ENCODE data around the gene PPIE. TPM values are rescaled to one million over a fixed set of nuclear protein-coding genes. Genes with fewer than 3 reads are reported as not detected.
"Not testable (repeated sequence)": the region's sequence is repeated elsewhere in the genome, so short reads cannot be mapped to it uniquely, and the experiment has no call there.

PPIE gene
- total RNA-seq, 1 donor from 2014 or later = 23.6 TPM

DNA sequence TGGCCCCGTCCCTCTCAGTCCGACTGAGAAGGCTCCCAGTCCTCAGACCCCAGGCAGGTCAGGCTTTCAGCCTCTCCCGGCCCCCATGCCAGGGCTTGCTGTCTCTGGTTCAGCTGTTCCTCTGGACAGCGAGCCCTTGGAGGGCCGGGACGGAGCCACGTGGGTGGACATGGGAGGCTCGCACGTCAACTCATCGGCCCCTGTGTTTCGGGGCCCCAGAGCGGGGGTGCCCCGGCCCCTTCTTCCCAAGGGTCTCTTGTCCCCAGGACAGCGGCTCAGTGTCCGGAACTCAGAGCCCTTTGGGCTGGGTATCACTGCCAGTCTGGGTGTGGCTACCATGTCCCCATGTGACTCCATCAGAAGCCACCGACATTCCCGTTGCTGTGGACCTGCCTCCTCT, 39.2 kb downstream of the PPIE start:
- DNase-seq = not testable (repeated sequence)

DNA sequence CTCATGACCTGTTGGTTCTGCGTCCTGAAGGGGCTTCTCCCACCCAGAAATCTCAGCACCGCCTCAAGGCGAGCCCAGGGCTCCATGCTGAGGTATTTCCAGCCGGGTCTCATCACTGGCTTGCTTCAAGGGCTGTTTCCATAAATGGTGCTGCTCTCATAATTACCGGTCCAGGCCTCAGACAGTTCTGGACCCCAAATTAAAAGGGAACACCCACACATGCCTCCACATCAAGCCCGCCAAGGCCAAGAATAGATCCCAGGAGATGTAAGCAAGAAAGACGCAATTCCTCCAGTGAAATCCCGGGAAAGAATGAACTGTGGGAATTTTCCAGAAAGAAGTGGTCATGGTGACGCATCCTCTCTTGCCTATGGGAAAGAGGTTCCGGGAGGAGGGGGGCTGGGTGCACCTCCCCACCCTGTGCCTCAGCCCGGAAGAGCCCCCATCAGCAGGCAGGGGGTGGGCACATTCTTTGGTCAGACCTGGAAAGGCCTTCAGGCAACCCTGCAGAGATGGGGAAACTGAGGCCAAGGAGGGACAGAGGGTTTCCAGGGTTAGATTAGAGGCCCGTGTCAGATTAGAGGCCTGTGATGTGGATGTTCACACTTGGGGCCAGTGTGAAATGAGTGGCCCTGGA, 39.9 kb downstream of the PPIE start:
- DNase-seq = not testable (repeated sequence)

DNA sequence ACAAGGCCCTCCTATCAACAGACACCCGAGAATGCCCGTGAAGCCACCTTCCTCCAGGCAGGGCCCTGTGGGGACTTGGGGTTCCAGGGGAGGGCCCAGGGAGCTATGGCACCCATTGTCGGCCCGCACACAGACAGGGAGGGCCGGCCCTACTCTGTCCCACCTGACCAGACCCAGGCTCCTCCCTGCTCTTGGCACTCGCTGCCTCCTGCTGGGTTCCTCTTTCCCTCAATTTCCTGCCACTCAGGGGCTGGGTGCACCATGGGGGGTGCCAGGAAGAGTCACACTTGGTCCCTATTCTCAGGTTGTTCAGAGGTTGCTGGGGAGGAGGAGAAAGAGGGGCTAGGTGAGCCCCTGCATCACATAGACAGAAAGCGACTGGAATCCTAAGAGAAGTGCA, 40.5 kb downstream of the PPIE start:
- no peak for DNase-seq

DNA sequence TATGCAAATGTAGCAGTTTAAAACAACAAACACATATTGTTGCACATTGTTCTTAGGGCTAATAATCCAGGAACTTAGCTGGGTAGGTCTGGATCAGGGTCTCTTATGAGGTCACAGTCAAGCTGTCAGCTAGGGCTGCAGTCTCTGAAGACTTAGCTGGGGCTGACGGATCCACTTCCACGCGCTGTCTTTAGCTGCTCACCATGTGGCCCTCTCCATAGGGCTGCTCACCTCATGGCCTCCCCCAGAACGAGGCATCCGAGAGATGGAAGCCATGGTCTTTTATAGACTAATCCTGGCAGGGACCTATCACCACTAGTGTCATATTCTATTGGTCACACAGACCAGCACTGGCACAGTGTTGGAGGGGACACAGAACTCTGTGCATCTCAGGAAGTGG, 41.1 kb downstream of the PPIE start:
- no peak for DNase-seq

DNA sequence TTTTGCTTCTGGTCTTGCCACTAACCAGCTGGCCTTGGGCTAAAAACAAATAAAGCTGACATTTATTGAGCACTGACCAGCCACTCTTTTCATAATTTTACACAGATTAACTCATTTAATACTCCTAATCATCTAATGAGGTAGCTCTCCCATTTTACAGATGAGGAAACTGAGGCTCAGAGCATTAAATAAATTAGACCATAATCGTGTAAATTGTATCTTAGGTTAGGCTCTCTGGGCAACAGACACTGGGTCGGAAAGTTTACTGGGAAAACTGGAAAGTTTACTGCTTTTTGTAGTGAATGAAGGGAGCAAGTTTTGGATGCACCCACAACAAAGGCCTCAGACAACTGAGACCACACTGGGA, 42.6 kb downstream of the PPIE start:
- no peak for DNase-seq

DNA sequence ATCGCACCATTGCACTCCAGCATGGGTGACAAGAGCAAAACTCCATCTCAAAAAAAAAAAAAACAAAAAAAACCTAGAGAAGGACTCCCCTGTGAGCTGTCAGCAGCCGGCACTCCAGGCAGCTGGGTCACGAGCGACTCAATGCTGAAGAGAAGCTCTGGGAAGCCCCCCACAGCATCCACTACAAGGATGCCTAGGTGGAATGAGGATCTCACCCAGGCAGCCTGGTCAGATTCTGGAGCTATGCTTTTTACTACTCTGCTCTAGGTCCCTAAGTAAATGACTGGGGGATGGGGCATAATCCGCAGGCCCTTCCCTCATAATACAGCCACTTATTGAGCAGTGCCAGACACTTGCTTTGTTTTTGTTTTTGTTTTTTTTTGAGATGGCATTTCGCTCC, 43.4 kb downstream of the PPIE start:
- DNase-seq = no peak

DNA sequence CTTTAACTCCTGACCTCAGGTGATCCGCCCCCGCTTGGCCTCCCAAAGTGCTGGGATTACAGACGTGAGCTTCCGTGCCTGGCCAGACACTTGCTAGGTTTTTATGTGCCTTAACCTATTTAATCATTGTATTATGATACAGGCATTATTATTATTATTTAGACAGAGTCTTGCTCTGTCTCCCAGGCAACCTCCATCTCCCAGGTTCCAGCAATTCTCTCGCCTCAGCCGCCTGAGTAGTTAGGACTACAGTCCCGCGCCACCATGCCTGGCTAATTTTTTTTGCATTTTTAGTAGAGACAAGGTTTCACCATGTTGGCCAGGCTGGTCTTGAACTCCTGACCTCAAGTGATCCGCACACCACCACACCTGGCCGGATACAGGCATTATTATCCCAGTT, 44.0 kb downstream of the PPIE start:
- not testable (repeated sequence) for DNase-seq

DNA sequence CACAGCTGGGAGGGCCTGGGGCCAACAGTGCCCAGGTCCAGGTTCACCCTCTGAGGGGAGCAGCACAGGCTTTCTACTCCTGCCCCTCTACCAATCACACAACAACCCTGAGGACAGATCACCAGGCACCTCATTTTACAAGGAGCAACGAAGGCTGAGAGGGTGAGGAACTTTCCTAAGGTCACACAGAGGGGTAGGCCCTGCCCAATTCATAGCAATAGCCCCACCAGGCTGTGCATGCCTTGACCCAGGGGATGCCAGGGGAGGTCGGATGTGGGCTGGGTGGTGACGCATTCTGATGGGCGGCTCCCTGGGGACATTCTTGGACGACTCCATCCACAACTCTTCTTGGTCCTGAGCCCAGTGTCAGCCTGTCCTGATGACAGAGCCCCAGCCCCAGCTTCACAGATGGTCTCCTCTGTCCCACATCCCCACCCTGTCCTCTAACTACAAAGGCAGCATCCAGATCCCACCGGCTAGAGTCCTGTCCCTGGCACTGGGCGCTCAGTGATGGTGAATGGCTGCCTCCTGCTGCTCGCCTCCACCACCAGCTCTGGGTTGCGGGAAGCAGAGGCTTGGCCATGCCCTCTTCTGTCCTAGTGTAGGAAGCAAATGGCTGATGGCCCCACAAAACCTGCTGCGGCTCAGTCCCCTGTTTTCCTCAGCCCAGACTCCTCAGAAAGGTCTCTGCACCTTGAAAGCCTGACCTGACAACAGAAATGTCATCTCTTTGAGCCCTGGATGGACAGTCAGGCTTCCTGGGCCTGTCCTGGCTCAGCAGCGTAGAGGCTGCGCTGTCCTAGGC, 47.8 kb downstream of the PPIE start:
- DNase-seq = not testable (repeated sequence)

DNA sequence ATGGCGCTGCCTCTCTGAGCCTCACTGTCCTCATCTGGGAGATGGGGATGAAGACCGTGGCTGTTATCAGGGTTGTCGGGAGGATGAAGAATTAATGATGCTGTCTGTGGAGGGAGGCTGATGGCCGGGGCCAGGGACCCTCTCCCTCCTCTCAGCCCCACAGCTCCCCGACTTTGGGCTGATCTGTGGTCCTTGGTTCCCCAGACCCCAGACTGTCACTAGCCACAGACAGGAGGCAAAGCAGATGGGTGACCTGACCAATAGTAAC, 48.4 kb downstream of the PPIE start:
- not testable (repeated sequence) for DNase-seq

DNA sequence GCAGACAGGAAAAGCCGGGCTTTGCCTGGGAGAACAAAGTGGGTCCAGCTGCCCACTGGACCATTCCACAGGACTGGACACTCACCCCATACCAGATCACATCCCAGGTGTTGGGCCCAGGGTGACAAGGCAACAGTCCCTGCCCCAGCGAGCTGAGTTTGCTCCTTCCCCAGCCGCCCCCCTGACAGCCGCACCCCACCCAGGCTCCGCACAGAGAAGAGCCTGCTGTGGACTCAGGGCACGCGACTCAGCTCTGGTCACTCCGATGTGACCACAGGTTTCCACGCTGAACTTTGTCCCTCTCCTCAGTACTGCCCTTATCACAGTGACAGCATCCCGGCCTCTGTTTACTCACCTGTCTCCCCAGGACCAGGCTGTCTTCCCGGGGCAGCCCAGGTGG, 48.8 kb downstream of the PPIE start:
- no peak for DNase-seq

DNA sequence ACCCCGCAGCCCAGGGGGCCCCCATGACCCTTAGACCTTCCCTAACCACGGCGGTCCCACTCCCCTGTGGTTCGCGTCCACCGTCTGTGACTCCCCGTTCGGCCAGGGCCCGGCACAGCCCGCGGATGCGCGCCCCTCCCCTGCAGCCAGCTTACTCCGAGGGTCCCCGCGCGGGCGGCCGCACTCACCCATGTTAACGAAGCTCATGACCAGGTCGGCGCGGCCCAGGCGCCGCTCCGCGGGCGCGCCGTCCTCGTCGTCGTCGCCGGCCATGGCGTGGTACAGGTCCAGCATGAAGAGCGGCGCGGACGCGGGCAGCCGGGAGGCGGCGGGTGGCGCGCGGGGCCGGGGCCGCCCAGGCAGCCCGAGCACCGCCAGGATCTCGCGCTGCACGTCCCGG, 49.3 kb downstream of the PPIE start:
- not testable (repeated sequence) for DNase-seq

DNA sequence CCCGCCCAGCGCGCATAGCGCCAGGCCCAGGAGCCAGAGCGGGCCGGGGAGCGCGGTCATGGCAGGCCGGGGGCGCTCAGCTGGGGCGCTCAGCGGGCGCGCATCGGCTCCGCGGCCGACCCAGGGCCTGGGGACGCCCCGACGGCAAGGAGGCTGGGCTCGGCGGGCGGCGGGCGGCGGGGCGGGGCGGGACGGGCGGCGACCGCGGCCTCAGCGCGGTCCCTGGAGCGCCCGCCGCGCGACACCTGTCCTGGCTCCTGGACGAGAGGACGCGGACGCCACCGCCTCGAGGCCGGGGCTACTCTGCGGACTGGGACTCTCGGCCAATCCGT, 49.7 kb downstream of the PPIE start:
- no peak for DNase-seq

DNA sequence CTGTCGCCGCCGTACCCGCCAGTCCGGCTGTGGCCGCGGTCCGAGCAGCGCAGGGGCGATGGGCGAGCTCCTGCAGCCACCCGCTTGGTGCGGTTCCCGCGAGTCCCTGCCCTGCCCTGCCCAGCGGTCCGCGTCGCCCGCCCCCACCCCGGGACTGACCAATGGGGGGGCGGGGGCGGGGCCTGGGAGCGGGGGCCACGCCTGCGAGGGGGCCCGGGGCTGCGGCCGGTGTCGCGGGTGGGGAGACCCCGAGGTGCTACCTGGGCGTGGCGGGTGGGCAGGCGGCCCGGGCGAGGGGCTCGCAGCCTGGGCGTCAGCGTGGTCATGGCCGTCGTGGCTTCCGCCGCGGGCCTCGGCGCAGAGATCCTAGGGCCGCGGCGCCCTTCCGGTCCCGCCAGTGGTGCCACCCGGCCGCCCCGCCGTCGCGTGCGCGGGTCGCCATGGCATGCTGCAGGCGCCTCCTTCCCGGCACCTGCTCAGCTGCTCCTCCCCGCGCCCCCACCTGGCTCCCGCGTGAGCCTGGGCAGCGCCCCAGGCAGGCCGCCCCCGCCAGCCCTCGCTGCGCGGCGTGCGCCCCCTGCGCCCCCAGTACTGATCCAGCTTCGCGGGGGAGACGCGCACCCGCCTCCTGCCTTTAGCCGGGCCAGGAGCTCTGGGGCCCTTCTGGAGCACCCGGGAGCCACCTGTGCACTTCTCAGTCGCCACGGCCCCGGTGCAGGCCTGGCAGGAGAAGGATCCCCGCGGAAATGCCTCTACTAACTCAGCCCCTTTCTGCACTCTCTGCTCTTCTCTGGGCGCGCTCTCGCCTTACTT, 50.3 kb downstream of the PPIE start, which contains the start of gene BMP8B:
TSS of gene BMP8B (minus strand) at position 108 of the 813 bp plus-strand sequence. CDS start 380 bp downstream, outside the sequence.
- DNase-seq = no peak

DNA sequence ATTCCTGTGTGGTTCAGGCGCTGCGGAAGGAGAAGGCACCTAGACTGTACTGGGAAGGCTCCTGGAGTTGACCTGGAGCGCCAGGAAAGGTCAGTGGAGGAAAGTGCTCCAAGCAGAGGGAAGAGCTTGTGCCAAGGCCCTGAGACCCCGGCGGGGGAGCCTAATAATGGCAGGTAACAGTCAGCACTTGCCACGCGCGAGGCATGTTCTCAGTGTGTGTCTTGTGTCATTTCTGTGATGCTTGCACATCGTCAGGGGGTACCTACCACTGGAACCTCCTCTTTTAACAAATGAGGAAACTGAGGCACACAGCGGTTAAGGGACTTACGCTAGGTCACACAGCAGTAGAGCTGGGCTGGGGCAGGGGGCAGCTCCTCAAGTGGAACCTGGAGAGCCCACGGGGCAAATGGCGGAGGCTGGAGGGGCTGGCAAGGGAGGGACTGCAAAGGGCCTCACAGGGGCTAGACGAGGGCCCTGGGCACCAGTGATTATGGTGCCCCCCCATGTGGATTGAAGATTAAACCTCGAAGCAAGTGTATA, 51.0 kb downstream of the PPIE start:
- DNase-seq = no peak

DNA sequence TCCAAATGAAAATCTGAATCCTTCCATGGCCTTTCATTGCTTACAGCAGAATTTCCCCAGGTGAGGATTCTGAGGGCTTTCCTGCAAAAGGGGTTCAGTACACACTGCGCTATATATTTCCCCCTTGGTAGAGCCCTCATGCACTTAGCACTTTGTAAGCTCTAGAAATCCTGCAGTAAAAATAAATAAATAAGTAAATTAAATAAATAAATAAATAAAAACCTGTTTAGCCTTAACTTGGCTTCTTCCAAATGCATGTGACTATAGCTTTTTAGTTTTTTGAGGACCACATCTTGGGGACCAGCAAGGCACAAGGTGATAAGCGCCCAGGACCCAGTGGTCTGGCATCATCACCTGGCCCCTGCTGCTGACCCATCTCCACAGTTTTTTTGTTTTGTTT, 53.2 kb downstream of the PPIE start:
- no peak for DNase-seq

DNA sequence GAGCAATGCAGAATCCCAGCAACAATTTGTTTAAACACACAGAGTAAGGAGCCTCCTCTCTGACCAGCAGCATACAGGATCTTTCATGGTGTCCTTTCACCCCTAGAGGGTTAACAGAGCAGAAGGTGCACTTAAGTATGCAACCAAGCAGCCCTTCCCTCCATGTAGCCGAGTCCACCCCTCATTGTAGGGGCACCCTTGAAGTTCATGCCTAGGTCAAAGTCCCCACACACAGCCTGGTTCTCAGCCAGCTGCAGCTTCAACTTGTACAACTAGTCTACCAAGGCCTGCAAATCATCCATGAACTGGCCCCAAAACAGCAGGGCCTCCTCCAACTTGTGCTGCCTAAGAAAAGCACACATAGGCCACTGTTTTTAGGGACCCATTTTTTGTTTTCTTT, 57.0 kb downstream of the PPIE start:
- DNase-seq = no peak

DNA sequence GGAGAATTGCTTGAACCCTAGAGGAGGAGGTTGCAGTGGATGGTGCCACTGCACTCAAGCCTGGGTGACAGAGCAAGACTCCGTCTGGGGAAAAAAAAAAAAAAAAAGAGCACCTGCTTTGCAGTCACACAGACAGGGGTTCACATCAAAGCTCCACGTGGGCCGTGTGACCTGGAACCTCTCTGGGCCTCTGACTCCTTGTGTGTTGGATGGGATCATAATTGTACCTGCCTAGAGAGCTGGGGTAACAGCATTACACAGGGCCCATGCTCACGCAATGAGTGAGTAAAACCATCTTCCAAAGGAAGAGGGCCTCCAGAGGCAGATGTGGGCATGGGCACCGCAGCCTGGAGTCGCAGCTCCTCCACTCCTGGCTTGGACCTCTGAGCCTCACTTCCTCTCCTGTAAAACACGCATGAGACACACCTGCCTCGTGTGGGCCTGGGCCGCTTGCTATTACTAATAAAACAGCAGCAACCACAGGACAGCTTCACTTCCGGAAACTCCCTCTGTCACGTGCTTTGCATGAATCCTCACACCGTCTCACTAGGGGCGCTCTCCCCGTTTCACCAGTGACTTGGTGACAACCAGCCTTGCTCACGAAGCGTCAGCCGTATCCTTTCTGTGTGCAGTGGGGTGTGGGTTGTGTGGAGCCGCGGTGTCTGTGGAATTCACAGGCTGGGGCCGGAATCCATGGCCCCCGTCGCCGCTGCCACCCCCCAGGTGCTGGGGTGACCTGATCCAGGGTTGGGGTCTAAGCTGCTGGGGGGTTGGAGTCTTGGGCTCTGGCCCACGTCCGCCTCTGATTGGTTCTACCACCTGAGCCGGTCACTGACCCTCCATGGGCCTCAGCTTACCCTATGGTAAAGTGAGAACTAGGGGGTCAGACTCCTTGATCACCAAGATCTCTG, 60.4 kb downstream of the PPIE start:
- peak; percentile 19 for DNase-seq

DNA sequence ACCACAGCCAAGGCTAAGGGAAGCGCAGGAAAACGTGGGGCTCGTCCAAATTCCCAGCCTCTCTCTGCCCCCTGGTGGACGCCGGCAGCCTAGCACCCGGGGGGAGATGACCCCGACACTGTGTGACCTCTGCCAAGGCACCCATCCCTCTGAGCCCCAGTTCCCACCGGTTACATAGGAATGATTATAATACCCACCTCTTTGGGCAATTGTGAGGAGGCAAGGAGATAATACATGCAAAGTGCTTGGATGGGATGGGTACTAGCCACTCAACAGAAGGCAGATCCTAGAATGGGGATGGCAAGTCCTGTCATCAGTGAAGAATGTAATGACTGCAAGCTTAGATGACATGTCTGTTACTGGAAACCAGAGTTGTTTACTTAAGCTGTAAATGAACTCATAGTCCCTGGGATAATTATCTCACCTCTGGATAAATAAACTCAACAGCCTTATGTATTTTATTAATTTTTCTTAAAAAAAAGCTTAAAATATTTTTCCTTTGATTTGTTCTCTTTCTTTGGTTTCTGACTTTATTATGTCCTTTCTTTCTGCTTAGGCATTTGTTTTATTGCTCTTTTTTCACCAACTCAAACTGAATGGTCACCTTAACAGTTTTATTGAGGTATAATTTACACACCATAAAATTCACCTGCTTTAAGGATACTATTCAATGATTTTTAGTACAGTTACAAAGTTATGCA, 61.2 kb downstream of the PPIE start:
- peak; percentile 14 for DNase-seq

DNA sequence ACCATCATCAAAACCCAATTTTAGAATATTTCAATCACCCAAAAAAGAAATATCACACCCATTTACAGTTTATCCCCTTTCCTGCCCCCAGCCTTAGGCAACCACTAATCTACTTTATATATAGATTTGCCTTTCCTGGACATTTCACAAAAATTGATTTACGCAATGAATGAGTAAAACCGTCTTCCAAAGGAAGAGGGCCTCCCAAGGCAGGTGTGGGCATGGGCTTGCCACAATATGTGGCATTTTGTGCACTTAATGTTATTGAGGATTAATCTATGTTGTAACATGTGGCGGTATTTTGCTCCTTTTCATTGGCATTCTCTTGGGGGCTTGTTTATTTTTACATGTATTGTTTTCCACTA, 61.8 kb downstream of the PPIE start:
- DNase-seq = no peak

DNA sequence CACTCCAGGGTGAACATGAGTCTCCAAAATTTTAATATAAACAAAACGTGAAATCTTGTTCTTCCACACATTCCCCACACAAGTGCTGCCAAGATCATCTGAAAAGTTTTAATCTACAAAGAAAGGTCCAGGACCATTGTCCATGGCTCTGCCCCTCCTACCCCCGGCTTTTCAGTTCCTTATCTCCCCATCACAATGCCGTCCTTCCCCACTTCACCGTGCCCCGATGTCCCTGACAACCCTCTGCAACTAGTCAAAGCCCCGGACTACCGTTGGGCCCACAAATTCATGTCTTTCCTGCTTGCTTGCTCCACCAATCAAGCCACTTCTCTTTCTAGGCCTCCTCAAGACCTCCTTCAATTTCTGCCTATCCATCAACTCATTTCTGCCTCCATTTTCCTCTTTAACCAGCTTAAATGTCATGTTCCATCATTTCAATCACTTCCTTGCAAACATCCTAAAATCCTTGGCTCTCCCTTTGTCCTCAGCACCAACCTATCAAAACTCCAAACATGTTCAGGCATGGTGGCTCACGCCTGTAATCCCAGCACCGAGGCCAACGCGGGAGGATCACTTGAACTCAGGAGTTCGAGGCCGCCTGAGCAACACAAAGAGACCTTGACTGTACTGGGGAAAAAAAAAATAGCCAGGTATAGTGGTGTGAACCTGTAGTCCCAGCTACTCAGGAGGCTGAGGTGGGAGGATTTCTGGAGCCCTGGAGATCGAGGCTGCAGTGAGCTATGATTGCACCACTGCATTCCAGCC, 64.0 kb downstream of the PPIE start:
- no peak for DNase-seq

DNA sequence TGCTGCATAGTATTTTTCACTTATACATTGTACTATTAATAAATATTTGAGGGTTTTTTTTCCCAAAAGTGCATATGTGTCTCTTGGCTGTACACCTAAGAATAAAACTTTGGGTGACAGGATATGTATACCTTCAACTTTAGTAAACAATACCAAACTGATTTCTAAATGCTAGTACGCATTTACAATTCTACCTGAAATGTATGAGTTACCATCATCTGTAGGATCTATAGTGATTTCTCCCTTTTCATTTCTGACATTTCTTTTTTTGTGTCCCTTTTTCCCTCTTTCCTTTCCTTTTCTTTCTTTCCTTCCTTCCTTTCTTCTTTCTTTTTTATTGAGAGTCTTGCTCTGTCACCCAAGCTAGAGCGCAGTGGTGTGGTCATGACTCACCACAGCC, 66.7 kb downstream of the PPIE start:
- DNase-seq = no peak
